Measurements from ENCODE around the gene IL4.
"Not testable (repeated sequence)": the region's sequence is repeated elsewhere in the genome, so short reads cannot be mapped to it uniquely, and the experiment has no call there.

The IL4 gene

DNA sequence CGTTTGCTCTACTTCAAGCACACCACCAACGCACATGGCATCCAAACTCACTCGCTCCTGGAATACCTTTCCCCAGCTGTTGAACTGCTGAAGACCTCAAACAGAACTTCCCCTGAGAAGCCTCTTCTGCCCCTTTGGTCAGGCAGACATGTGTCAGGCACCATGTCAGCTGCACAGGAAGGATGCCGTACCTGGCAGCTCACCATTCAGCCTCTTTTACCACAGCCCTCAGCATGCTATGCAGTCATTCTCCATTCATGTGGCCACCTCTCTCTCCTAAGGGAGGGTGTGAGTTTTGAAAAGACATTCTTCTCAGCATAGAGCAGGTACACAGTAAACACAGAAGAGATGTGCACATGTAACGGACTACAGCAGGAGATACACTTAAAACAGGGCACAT, 14.2 kb downstream of the IL4 start:
- DNase-seq (ENCODE audit: low read depth in 2 of 2) = no peak
- H3K4me3 ChIP-seq (replicated peaks in 1 of 2; ENCODE audit: low read depth in 2 of 2, low read length in 2 of 2) = no peak overlapping the region
- TF ChIP-seq, protein P1, sequence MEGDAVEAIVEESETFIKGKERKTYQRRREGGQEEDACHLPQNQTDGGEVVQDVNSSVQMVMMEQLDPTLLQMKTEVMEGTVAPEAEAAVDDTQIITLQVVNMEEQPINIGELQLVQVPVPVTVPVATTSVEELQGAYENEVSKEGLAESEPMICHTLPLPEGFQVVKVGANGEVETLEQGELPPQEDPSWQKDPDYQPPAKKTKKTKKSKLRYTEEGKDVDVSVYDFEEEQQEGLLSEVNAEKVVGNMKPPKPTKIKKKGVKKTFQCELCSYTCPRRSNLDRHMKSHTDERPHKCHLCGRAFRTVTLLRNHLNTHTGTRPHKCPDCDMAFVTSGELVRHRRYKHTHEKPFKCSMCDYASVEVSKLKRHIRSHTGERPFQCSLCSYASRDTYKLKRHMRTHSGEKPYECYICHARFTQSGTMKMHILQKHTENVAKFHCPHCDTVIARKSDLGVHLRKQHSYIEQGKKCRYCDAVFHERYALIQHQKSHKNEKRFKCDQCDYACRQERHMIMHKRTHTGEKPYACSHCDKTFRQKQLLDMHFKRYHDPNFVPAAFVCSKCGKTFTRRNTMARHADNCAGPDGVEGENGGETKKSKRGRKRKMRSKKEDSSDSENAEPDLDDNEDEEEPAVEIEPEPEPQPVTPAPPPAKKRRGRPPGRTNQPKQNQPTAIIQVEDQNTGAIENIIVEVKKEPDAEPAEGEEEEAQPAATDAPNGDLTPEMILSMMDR (IDR thresholded peaks at IDR 0.05; ENCODE audit: low read depth, low read length) = no peak

DNA sequence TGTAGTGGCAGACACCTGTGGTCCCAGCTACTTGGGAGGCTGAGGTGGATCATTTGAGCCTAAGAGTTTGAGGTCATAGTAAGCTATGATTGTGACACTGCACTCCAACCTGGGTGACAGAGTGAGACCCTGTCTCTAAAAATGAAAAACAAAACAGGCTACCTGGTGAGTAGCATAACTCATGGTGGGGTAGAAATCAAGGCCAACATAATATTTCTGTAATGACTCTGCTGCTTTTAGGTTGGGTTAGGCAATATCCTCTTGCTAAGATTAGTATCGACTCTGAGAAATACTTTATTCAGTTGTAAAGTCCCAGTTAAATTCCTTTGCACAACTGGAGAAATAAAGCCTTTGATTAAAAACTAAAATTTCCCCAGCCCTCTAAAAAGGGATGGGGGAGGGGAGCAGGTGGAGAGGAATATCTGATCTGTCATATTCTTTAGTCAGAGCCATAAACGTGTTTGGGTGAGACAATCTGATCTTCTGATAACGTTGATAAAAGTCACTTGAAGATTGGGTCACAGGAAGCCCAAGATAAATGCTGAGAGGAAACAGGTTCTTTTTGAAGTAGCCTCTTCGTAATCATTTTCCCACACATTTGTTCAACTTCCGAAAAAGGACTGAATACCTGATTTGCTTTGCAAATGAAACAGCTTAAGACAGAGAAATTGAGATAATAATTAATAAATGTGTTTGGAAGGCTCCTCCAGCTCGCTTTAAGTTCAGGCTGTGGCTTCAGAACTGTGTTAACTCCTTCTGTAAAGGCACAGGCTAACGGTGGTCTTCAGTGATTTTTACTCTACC, 14.9 kb downstream of the IL4 start:
- TF ChIP-seq, protein P1 (IDR thresholded peaks at IDR 0.05; ENCODE audit: low read depth, low read length) = no peak
- peak; percentile 38 to 55 for DNase-seq (ENCODE audit: low read depth in 2 of 2)
- H3K4me3 ChIP-seq (replicated peaks in 1 of 2; ENCODE audit: low read depth in 2 of 2, low read length in 2 of 2) = no peak overlapping the region

DNA sequence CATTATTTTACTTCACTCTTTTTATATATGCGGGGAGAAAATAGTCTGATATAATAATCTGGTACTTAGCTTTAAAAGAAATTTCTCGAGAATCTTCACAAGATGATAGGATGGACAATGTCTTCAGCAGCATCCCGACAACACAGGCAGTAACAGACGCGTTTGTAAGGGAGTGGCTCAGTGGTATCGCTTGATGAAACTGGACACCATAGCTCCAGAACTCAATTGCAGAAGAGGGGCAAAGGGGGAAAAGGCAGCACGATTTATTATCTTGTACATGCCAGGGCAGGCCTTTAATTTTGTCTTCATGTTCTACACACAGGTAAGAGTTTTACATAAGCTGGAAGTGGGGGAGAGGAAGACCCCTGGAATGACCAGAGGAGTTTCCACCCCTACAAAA, 15.7 kb downstream of the IL4 start:
- no peak overlapping the region for H3K4me3 ChIP-seq (replicated peaks in 1 of 2; ENCODE audit: low read depth in 2 of 2, low read length in 2 of 2)
- TF ChIP-seq, protein P1 (IDR thresholded peaks at IDR 0.05; ENCODE audit: low read depth, low read length) = no peak
- no peak for DNase-seq (ENCODE audit: low read depth in 2 of 2)

DNA sequence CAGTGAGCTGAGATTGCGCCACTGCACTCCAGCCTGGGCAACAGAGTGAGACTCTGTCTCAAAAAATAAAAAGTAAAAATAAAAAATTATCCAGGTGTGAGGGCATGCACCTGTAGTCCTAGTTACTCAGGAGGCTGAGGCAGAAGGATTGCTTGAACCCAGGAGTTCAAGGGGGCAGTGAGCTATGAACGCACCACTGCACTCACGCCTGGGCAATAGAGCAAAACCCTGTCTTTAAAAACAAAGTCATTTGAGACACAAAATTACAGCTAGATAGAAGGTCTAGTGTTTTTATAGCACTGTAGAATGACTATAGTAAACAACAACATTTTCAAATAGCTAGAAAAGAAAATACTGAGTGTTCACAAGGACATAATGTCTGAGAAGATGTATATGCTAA, 16.4 kb downstream of the IL4 start:
- TF ChIP-seq, protein P1 (IDR thresholded peaks at IDR 0.05; ENCODE audit: low read depth, low read length) = no peak
- DNase-seq (ENCODE audit: low read depth in 2 of 2) = no peak
- H3K4me3 ChIP-seq (replicated peaks in 1 of 2; ENCODE audit: low read depth in 2 of 2, low read length in 2 of 2) = no peak overlapping the region

DNA sequence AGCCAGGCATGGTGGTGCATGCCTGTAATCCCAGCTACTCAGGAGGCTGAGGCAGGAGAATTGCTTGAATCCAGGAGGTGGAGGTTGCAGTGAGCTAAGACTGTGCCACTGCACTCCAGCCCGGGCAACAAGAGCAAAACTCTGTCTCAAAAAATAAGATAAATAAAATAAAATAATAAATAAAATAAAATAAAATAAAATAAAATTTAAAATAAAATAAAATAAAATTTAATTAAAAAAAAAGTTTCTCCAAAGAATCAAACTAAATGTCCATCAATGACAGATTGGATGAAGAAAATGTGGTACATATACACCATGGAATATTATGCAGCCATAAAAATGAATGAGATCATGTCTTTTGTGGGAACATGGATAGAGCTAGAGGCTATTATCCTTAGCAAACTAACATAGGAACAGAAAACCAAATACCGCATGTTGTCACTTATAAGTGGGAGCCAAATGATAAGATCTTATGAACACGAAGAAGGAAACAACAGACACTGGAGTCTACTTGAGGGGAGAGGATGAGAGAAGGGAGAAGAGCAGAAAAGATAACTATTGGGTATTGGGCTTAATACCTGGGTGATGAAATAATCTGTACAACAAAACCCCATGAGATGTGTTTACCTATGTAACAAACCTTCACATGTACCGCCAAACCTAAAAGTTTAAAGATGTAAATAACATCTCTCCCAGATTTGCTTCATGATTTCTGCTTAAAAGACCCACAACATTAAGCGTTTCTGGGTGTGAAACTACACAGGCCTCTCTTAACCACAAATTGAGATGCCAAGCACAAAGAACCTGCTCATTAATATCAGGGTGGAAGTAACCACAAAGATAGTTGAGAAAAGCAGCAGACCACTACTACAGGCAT, 18.2 kb downstream of the IL4 start:
- not testable (repeated sequence) for H3K4me3 ChIP-seq (replicated peaks in 1 of 2; ENCODE audit: low read depth in 2 of 2, low read length in 2 of 2); DNase-seq (ENCODE audit: low read depth in 2 of 2)

DNA sequence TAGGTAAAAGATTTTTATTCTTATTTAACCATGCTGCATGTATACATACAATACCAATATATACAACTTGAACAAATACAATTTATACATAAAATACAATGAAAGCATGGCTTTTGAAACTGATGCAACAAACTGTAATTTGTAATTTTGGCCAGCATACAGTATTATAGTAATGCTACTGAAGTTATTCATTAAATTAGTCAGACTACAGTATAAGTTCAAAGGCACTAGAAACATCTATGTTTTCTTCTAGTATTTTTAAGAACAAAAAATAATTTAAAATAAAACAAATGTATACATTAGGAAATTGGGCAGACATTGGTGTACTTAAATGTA, 18.8 kb downstream of the IL4 start:
- TF ChIP-seq, protein P1 (IDR thresholded peaks at IDR 0.05; ENCODE audit: low read depth, low read length) = no peak
- no peak for DNase-seq (ENCODE audit: low read depth in 2 of 2)
- no peak overlapping the region for H3K4me3 ChIP-seq (replicated peaks in 1 of 2; ENCODE audit: low read depth in 2 of 2, low read length in 2 of 2)

DNA sequence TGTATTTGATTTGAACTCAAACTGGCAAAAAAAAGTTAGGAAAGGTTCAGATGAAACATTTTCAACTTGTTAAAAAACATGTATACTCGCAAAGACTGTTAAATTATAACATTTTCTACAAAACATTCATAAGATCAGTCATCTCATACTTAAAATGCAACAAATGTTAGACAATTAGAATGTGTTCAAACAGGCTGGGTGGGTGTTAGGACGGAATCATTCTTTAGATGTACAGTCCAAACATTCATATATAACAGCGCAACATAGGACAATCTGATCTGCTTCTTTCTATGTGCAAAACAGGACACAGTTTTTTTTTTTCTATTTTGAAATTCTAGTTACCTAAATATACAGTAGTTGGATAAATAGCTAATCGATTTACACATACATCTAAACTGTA, 22.2 kb downstream of the IL4 start:
- no peak for DNase-seq (ENCODE audit: low read depth in 2 of 2)
- H3K4me3 ChIP-seq (replicated peaks in 1 of 2; ENCODE audit: low read depth in 2 of 2, low read length in 2 of 2) = no peak overlapping the region
- TF ChIP-seq, protein P1 (IDR thresholded peaks at IDR 0.05; ENCODE audit: low read depth, low read length) = no peak
